Psoas muscle (tissue), 8 donors: Measurements from ENCODE around the gene SPANXN3. TPM values are rescaled to one million over a fixed set of nuclear protein-coding genes. Genes with fewer than 3 reads are reported as not detected.
"Not testable (repeated sequence)": the region's sequence is repeated elsewhere in the genome, so short reads cannot be mapped to it uniquely, and the experiment has no call there.

Experiments used
- ATAC-seq, 4 donors: fragments of 200-7000 bp; cut with Tn5 transposase; one replicate each; pipeline ENCODE4 v1.9.1; 2020; ENCODE audit warnings: moderate library complexity in 3 of 4, mild to moderate bottlenecking in 2 of 4
- DNase-seq, 2 donors: peaks; one replicate each; pipeline ENCODE4 v3.0.0-alpha.2; 2020
- H3K27ac ChIP-seq: fragments of 200-600 bp; one replicate; pipeline ENCODE4 v1.8.0; 2022
- H3K27me3 ChIP-seq, 3 donors: fragments of 200-600 bp in 1 of 3; one replicate each; pipeline versions ENCODE4 v1.6.1 to v1.8.0; 2013 to 2022; ENCODE audit warnings: low read length in 2 of 3, mild to moderate bottlenecking in 2 of 3, moderate library complexity in 1 of 3; ENCODE audit not compliant: insufficient read depth in 3 of 3
- H3K36me3 ChIP-seq, 2 donors: fragments of 200-600 bp in 1 of 2; one replicate each; pipeline versions ENCODE4 v1.6.1 to v1.8.0; 2013 to 2022; ENCODE audit warnings: low read depth in 1 of 2, mild to moderate bottlenecking in 1 of 2, moderate library complexity in 1 of 2; ENCODE audit not compliant: insufficient read depth in 1 of 2
- H3K4me1 ChIP-seq: fragments of 200-600 bp; one replicate; pipeline ENCODE4 v1.8.0; 2022
- H3K4me3 ChIP-seq: fragments of 200-600 bp; one replicate; pipeline ENCODE4 v1.8.0; 2022; ENCODE audit warnings: mild to moderate bottlenecking
- H3K9me3 ChIP-seq: fragments of 200-600 bp; one replicate; pipeline ENCODE4 v1.8.0; 2022
- CTCF ChIP-seq: fragments of 200-600 bp; IDR thresholded peaks from one replicate; pipeline ENCODE4 v1.8.0; 2022; ENCODE audit warnings: antibody characterized with exemption
- WGBS, 3 donors: extraction: QIAGEN DNeasy Blood & Tissue Kit; methylation state at CpG; one replicate each; pipeline versions ENCODE4 v1.1.6 to v1.1.7; 2013; 5-methylcytosine and 5-hydroxymethylcytosine counted together
- intact Hi-C, 2 donors: fragments of 100-400 bp; cut with DNase I; formaldehyde crosslinking; loops; one replicate each; pipeline versions ENCODE4 v1.11.0 to v1.14.2; 2022
- long read RNA-seq, 2 donors: library from polyadenylated mRNA; unstranded; transcript quantifications; one replicate each; pipeline ENCODE4 v2.0.0, GENCODE V29; 2021
- polyA plus RNA-seq, 3 donors: library from polyadenylated mRNA; stranded (reverse); fragments of 200-250 nt; gene quantifications; one replicate each; pipeline ENCODE4 v1.2.3, GENCODE V29; 2013
- total RNA-seq, 4 donors: library from RNA; stranded (reverse); fragmentation: NEBNext Ultra II Directional in 2 of 4; extraction: Animal tissue kit (Norgen Biotek cat#: 25700) in 2 of 4; gene quantifications; one replicate each; pipeline versions ENCODE4 v1.2.1 to v1.2.4, GENCODE V29; 2021 to 2023
- donor health status: healthy with polysubstance abuse.
- donor health status: DM: no; HTN: no; CAD: no; lungs with moderate emphysema.
- donor health status: Bipolar disorder and iron deficiency.
- donor health status: healthy.
- donor health status: DM: yes; HTN: yes; CAD: no.
- donor health status: DM: no; HTN: no; CAD: no.
- donor health status: DM: no; HTN: no; CAD: no.
- donor health status: DM: yes; HTN: yes; CAD: no.

SPANXN3 gene
- not detected for total RNA-seq
- polyA plus RNA-seq, result under 1 TPM in 1 of 3 donors, not detected in 2; 0.13 TPM
- long read RNA-seq, donor 1, result 0 reads
- long read RNA-seq, donor 2, result 0 reads

- ATAC-seq, H3K27ac ChIP-seq, H3K9me3 ChIP-seq, DNase-seq, H3K4me3 ChIP-seq, H3K4me1 ChIP-seq, H3K27me3 ChIP-seq, H3K36me3 ChIP-seq, intact Hi-C loops: not testable (repeated sequence)
- WGBS, 3 donors, result 75 to 86% methylated on average over 1 of the region's 5 CpGs; no CpG with 5 or more reads in 1 of the 3 donors
Measured at GRCh38 chrX:143517375-143517774, at the start of gene SPANXN3. Gene SPANXN3 (minus strand): TSS chrX:143517475. CDS start chrX:143517391, 84 bp downstream.

DNA sequence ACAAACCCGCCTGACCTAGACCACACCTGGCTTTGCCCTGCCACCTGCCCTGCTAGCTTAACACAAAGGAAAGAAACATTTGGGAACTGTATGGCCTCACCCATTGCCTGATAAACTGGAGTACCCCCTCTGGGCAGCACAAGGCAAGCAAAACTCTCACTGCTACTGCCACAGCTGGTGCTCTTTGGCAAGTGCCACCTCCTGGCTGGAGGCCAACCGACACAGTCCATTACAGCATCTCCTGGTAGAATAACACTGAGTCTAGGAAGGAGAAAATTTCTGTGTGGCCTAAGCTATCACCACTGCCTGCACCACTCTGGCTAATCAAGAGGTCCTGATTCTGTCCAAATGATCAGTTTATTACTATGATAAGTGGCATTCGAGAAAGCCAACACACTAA is 18.9 kb upstream of the SPANXN3 start:
- Histone ChIP-seq H3K9me3 (no peaks in the 10 kb centered on the region), H3K36me3 (no peaks in the 10 kb centered on the region), H3K4me1 (no peaks in the 10 kb centered on the region), H3K4me3 (no peak overlapping the region), H3K27me3 (no peaks in the 10 kb centered on the region), H3K27ac (no peak overlapping the region)
- WGBS, 3 donors, result 26 to 54% (median 48%) methylated on average over 3 of the region's 3 CpGs
- ATAC-seq (no peak), DNase-seq (peak in 1 of 2 donors; percentile 26)
- intact Hi-C loops, result no loop called here
- no peak for TF ChIP-seq CTCF

DNA sequence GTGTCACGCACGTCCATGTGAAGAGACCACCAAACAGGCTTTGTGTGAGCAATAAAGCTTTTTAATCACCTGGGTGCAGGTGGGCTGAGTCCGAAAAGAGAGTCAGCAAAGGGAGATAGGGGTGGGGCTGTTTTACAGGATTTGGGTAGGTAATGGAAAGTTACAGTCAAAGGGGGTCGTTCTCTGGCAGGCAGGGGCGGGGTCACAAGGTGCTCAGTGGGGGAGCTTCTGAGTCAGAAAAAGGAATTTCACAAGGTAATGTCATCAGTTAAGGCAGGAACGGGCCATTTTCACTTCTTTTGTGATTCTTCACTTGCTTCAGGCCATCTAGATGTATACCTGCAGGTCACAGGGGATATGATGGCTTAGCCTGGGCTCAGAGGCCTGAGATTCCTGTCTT is 15.1 kb downstream of the SPANXN3 start:
- DNase-seq, H3K4me3 ChIP-seq, H3K9me3 ChIP-seq, H3K4me1 ChIP-seq, H3K36me3 ChIP-seq, H3K27ac ChIP-seq, ATAC-seq, intact Hi-C loops, H3K27me3 ChIP-seq: not testable (repeated sequence)
- WGBS, 3 donors, result 62 to 74% (median 68%) methylated on average over 5 to 6 of the region's 6 CpGs

DNA sequence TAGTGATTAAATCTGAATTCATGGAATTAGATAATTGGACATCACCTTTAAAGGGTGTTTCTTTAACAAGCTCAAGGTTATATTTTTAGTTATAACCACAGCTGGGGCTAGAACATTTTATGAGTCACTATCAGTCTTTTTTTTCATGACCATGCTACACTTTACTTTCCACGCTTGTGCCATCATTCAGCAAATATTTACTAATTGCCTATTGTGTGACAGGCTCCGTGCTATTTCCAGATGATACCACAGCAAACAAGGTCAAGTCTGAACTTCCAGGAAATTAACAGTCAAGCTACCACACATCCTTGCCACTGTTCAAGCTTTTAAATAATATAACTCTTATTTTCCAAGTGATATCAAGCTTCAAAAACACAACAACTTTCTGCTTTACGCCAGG is 16.5 kb downstream of the SPANXN3 start:
- intact Hi-C loops, result no loop called here
- Histone ChIP-seq H3K4me1 (no peaks in the 10 kb centered on the region), H3K4me3 (no peak overlapping the region), H3K36me3 (no peaks in the 10 kb centered on the region), H3K27ac (no peak overlapping the region), H3K27me3 (no peaks in the 10 kb centered on the region), H3K9me3 (peaks cover 6% of the 10 kb centered on the region)
- no peak for TF ChIP-seq CTCF
- WGBS, 3 donors, result 45 to 61% (median 54%) methylated on average over 3 of the region's 3 CpGs
- no peak for ATAC-seq
- DNase-seq, result no peak

DNA sequence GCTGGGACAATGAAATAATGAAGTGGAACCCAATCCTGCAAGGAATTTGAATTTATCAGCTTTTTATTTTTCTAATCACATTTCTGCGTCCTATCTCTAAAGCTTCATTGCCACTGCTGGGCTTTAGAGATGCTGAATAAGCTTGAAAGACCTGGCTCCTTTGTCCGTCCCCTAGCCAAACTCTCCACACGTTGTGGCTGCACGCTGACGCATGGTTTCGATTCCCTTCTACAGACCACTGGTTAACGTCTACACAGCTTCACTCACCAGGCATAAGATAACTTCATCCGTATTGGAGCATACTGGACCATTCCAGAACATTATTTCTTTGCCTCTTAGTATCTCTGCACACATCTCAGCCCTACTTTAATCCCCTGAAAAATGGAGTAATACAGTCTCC is 31.2 kb downstream of the SPANXN3 start:
- no peaks in the 10 kb centered on the region for H3K27me3 ChIP-seq
- TF ChIP-seq CTCF, result no peak
- no peaks in the 10 kb centered on the region for H3K36me3 ChIP-seq
- 69 to 85% (median 83%) methylated on average over 8 of the region's 8 CpGs for WGBS, 3 donors
- intact Hi-C loops, result no loop called here
- no peaks in the 10 kb centered on the region for H3K4me1 ChIP-seq
- no peaks in the 10 kb centered on the region for H3K9me3 ChIP-seq
- DNase-seq (no peak), ATAC-seq (no peak)
- no peak overlapping the region for H3K27ac ChIP-seq
- H3K4me3 ChIP-seq, result no peak overlapping the region

DNA sequence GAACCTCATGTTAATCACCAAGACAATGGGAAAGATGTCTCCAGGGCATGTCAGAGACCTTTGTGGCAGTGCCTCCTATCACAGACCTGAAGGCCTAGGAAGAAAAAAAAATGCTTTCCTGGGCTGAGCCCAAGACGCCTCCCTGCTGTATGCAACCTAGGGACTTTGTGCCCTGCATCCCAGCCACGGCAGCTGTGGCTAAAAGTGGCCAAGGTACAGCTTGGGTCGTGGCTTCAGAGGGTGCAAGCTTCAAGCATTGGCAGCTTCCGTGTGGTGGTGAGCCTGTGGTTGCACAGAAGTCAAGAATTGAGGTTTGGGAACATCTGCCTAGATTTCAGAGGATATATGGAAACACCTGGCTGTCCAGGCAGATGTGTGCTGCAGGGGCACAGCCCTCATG is 40.5 kb downstream of the SPANXN3 start:
- Histone ChIP-seq H3K27me3 (no peaks in the 10 kb centered on the region), H3K4me3 (no peak overlapping the region), H3K27ac (no peak overlapping the region), H3K4me1 (no peaks in the 10 kb centered on the region), H3K36me3 (no peaks in the 10 kb centered on the region), H3K9me3 (no peaks in the 10 kb centered on the region)
- ATAC-seq (no peak), DNase-seq (no peak)
- no peak for TF ChIP-seq CTCF
- intact Hi-C loops, result no loop called here
- 52 to 81% (median 70%) methylated on average over 4 of the region's 4 CpGs for WGBS, 3 donors
